T-helper 2 cell treated with Interferon-gamma antibody and Interleukin-4, amounts not matched to agents 100 ng/mL and 5 ng/mL, for 36 hours (primary cell): ENCODE measurements around the gene DNPEP. TPM values are rescaled to one million over a fixed set of nuclear protein-coding genes. Genes with fewer than 3 reads are reported as not detected.
"Not testable (repeated sequence)": the region's sequence is repeated elsewhere in the genome, so short reads cannot be mapped to it uniquely, and the experiment has no call there.

ENCODE experiments used
- intact Hi-C: fragments of 100-400 bp; cut with micrococcal nuclease; formaldehyde crosslinking; loops from one replicate; pipeline ENCODE4 v1.15.1; 2023
- total RNA-seq: library from RNA; stranded (reverse); gene quantifications from 2 replicates; pipeline ENCODE4 v1.2.3, GENCODE V29; 2022

Gene DNPEP
- total RNA-seq, 1 donor from 2014 or later, result 80.2 TPM

- intact Hi-C loops, result no loop called here
Observed at GRCh38 chr2:219419331-219420197, 31.9 kb upstream of the DNPEP start.

- intact Hi-C loops, result no loop called here
Observed at GRCh38 chr2:219419012-219419324, 31.3 kb upstream of the DNPEP start.

GRCh38 chr2:219418155-219419011 is 30.7 kb upstream of the DNPEP start, which contains the start of gene DES:
DES (plus strand) TSS chr2:219418377; CDS start chr2:219418463, 86 bp downstream.
- intact Hi-C loops, result no loop called here

- intact Hi-C loops, result no loop called here
Observed at GRCh38 chr2:219417374-219417773, 29.7 kb upstream of the DNPEP start.

- intact Hi-C loops, result no loop called here
Observed at GRCh38 chr2:219416938-219417337, 29.2 kb upstream of the DNPEP start.

GRCh38 chr2:219416235-219416602 is 28.5 kb upstream of the DNPEP start:
- intact Hi-C loops, result no loop called here

DNA sequence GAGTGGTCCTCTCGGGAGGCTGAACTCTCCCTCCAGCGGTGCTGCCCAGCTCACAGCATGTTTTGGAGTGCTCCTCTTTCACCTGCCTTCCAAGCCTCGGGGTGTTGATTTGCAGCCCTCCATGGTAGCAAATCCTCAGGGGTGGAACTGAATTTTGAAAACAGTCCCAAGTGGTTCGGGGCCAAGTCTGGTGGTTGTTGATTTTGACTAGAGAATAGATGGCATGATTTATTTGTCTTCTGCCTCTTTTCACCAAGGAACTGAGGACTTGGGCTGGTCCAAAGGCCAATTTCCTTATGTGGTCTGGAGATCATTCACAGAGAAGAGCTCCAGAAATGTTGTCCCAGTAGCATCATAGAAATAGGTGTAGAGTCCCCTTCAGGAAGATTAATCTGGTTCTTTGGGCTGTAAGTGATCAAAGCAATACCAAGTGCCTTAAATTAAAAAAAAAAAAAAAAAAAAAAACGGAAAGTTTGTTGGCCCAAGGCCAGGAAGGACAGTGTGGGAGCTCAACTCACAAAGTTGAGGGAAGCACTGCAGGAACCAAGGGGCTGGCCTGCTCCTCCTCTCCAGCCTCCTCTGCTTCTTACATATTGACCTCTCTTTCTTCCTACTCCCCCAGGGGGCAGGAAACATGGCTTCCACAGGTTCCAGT is 28.0 kb upstream of the DNPEP start:
- intact Hi-C loops, result no loop called here

- intact Hi-C loops, result no loop called here
Observed at GRCh38 chr2:219414857-219415256, 27.1 kb upstream of the DNPEP start.

DNA sequence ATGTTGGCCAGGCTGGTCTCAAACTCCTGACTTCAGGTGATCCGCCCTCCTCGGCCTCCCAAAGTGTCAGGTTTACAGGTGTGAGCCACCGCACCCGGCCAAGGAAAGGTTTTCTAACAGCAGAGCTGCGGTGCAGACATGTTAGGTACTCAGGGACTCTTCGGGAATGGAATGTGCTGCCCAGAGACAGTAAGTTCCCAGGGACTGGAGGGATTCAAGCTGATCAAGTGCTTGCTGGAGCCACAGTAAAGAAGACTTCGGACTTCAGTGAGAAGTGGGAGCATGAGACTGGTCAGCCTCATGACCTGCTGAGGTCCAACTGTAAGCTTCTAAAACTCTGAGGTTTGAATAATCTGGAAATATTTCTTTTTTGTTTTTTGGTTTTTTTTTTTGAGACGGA is 22.7 kb upstream of the DNPEP start:
- intact Hi-C loops, result no loop called here

- intact Hi-C loops, result no loop called here
Observed at GRCh38 chr2:219409619-219410018, 21.9 kb upstream of the DNPEP start.

GRCh38 chr2:219408631-219409030 is 20.9 kb upstream of the DNPEP start:
- intact Hi-C loops, result no loop called here

GRCh38 chr2:219408204-219408603 is 20.5 kb upstream of the DNPEP start:
- intact Hi-C loops, result no loop called here

GRCh38 chr2:219407343-219407742 is 19.6 kb upstream of the DNPEP start:
- intact Hi-C loops, result not testable (repeated sequence)

DNA sequence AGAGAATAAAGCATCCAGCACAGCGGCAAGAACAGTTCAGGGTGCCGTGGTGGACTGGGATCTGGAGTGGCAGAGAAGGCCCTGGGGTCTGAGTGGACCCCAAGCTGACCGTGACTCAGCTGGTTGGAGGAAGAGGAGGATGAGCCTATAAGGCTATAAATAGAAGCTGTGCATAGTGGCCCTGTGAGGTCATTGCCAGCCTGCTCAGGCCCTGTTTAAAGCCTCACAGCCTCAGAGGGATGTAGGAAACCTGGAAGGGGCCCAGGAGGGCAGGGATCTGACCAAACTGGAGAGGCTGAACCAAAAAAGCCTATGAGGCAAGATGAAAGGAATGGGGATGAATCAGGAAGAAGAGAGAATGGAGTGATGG is 19.1 kb upstream of the DNPEP start:
- intact Hi-C loops, result no loop called here

DNA sequence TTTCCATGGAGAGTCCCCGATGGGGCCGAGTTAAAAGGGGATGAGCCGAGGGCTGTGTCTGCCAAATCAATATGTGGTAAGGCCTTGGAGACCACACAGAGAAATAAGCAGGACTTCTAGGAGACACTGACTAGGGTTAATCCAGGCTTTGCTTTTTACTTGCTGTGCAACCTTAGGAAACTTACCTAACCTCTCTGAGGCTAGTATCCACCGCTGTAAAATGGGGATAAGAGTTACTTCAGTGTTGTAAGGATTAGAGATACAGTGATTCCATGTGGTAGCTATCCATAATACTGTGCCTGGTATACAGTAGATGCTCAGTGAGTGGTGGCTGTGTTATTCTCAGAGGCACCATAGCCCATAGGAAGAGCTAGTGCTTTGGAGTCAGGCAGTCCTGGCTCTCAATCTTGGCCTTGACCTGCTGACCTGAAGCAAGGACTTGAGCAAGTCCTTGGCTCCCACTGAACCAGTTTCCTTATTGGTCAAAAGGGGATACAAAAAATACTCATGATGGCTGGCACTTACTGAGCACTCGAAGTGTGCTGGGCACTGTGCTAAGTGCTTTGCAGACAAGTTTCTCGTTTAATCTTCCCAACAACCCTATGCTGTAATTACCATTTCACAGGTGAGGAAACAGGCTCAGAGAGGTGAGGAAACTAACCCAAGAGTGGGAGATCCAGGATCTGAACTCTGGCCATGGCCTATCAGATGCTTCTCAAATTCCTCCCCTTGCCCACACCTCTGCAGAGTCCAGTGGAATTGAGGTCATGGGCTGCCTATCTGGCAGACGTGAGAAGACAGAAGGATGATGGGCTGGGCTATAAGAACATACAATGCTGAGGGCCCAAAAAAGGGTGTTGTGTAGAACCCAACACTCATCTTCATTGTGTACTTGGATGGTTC is 18.5 kb upstream of the DNPEP start:
- intact Hi-C loops, result no loop called here

DNA sequence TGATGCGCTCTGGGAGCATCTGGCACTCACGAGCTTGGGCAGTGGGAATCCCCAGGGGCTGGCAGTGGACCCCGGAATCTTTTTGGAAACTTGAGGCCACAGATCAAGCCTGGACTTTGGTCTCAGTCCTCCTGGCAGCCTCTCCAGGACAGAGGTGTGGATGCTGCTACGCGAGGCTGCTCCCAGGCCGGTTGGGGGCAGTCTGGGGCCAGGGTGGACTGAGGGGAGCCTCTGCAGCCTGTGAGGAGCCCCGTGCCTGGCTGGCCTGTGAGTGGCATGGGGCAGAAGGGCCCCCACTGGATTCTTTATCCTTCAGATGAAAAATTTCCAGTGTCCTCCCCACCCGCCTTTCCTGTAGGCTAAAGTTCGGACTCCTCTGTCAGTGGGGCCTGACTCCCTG is 17.7 kb upstream of the DNPEP start:
- intact Hi-C loops, result no loop called here

- intact Hi-C loops, result no loop called here
Observed at GRCh38 chr2:219404954-219405353, 17.2 kb upstream of the DNPEP start.

DNA sequence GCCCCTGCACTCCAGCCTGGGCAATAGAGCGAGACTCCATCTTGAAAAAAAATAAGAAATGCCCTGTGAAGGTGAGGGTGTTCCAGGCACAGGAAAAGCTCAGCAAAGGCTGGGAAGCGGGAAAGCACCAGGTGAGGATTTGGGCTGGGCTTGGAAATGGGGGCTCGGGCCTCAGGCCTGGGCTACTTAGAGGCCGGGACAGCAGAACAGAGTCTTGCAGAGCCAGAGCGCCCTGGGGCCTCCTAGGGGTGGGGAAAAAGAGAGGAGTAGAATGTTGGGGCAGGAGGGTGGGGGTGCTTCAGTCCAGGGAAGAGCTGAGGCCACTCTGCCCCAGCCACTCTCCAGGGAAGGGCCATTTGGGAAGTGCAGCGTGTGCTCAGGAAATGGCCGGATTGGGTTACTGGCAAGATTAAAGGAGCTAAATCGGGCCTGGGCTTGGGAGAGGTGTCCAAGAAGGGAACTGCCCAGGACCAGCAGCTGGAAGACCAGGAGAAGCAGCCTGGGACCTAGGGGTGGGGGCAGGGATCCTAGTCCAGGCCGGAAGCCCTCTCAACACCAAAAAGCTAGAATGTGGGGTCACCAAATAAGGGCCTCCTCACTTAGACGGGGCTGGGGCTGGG is 16.7 kb upstream of the DNPEP start:
- intact Hi-C loops, result no loop called here

DNA sequence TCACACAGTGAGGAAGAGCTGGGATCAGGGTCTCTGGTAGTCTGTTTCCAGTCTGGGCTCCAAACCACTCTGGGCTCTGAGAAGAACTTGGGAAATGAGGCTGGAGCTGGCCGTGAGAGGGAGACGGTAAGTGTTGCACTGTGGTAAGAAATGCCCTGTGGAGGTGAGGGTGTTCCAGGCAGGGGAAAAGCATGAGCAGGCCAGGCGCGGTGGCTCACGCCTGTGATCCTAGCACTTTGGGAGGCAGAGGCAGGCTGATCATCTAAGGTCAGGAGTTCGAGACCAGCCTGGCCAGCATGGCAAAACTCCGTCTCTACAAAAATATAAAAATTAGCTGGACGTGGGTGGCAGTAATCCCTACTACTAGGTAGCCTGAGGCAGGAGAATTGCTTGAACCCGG is 16.1 kb upstream of the DNPEP start:
- intact Hi-C loops, result loop anchor here (1.0 kb wide), 3 partner anchors 30 to 126 kb away; partner anchors contain the start of gene SPEG
